NCI-H146 (cell line): ENCODE data around the gene DEDD2.

Source experiments
- DNase-seq: peaks from one replicate; lab custom pipeline; 2025; lab: John Stamatoyannopoulos, UW

Gene DEDD2

GRCh38 chr19:42248270-42249148, 31.0 kb upstream of the DEDD2 start:
- DNase-seq, result no peak

DNA sequence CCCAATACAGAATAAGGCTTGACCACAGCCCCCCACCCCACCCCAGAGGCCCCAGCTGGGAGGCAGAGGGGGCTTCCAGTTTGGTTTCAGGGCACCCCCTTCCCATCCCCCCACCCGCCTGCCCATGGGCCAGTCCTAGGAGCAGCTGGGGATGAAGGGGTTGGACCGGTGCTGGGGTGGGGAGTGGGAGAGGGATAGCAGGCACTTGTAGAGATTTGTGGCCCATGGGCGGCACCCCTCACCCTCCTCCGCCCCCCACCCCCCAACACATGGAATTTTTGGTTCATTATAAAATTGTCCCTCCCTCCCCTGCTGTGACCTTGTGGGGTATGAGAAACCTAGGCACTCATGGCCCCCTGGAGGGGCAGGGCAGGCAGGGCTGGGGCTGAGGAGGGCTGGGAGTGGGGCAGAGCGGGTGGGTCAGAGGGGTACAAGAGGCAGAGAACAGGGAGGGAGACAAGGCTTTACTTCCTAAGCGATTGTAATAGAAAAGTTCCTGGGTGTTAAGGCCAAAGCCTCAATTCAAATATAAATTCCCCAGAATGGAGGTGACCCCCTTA, 30.2 kb upstream of the DEDD2 start:
- DNase-seq, result no peak

GRCh38 chr19:42246922-42247639, 29.6 kb upstream of the DEDD2 start:
- DNase-seq, result no peak

GRCh38 chr19:42246143-42246921, 28.9 kb upstream of the DEDD2 start:
- DNase-seq, result peak; percentile 52

DNA sequence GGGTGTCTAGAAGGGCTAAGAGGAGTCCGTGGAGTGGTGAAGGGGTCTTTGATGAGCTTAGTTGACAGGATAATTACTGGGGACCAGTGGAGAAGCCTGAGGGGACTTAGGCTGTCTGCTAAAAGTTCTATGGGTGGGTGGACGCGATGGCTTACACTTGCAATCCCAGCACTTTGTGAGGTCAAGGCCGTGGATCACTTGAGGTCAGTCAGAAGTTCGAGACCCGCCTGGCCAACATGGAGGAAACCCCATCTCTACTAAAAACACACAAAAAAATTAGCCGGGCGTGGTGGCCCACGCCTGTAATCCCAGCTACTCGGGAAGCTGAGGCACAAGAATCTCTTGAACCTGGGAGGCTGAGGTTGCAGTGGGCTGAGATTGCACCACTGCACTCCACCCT, 27.8 kb upstream of the DEDD2 start:
- DNase-seq, result no peak

DNA sequence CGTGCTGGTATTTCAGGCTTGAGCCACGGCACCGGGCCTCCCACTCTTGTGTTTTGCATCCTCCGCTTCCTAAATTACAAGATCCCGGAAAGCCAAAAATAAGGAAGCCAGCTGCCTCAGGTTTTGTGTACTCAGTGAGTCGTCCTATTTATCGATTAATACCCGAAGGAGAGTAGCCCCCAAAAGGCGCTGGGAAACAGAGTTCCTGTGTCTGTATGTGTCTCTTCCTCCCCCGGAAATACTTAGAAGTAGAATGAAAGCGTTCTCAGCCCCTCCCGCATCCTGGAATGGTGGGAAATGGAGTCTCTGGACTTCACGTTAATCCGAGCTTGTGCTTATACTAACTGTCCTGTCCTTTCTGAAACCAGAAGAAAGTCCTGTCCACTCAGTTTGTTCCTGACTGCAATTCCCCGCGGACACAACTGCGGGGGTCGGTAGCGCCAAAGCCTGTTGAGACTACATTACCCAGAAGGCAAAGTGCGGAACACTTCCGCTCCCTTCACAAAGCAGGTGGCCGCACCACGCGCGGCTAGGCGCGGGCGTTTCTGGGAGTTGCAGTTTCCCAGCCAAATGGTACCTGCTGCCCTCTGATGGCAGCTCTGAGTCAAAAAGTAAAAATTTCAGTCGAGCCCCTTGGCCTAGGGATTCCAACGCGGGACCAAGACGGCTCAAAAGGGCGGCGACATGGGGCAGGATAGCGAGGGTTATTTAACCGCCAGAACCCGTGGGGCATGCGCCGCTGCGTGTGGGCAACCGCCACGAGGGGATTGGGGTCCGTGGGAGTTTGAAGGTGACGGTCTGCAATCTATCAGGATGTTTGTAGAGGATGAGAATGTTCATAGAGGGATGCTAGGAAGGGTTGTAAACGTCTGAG, 27.1 kb upstream of the DEDD2 start:
- DNase-seq, result peak; percentile 94

- peak; percentile 100 for DNase-seq
These were observed 25.3 kb upstream of the DEDD2 start, which contains the start of gene GSK3A for GRCh38 chr19:42242512-42243409. TSS of gene GSK3A (minus strand) at chr19:42242602. CDS start at chr19:42242465, 137 bp downstream.

GRCh38 chr19:42242069-42242511, 24.6 kb upstream of the DEDD2 start:
- DNase-seq, result peak; percentile 52

- no peak for DNase-seq
These were observed 23.8 kb upstream of the DEDD2 start for GRCh38 chr19:42241279-42241678.

DNA sequence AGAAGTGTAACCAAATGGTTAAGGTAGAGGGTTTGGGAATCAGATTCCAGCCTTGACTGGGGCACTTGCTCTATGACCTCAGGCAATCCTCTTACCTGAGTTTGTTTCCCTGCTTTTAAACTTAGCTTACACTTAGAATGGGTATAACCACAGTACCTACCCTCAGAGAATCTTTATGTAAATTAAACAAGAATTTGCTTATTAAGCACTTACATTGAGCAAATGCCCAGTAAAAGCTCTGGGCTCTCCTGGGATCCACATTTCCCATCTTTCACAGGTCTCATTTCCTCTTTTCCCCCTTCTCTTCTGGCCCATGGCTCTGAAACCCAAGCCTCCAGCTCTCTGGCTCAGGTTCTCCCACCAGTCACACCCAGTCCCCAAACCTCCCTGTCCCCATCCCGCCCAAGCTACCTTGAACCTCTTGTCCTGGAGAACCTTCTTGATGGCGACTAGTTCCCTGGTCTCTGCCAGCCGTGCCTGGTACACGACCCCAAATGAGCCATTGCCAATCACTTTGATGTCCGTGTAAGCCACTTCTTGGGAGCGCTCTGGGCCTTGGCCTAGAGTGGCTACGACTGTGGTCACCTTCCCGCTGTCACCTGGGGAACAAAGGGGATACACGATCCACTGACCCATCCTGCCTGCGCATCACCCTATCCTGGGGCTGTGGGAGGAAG, 22.2 kb upstream of the DEDD2 start:
- DNase-seq, result no peak

DNA sequence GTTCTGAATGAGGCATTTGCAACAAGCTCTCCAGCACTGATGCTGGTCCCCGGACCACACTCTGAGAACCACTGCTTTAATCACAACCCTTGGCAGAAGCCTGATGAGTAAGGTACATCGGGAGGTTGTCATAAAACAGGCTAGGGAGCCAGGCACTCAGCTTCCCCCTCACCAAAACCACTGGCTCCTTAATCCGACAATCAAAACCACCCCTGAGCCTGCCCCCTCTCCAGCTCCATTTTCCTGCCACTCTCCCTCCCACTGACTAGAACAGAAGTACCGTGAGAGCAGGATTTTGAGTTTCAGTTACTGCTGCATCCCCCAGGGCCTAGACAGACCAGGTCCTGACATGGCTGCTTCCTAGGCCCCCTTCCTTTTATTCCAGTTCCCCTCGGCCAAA, 17.7 kb upstream of the DEDD2 start:
- DNase-seq, result no peak

DNA sequence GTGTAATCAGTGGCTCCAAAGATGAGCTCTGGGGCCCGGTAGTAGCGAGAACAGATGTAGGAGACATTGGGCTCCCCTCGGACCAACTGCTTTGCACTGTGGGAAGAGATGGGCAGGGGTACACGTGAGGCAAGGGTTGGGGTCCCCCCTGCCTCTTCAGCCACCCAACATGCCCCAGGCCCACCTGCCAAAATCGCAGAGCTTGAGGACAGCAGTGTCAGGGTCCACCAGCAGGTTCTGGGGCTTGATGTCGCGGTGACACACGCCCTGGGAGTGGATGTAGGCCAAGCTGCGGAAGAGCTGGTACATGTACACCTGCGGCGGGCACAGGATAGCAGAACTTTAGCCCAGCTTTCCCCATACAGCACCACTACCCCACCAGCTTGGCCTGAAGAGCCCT, 16.9 kb upstream of the DEDD2 start:
- no peak for DNase-seq

DNA sequence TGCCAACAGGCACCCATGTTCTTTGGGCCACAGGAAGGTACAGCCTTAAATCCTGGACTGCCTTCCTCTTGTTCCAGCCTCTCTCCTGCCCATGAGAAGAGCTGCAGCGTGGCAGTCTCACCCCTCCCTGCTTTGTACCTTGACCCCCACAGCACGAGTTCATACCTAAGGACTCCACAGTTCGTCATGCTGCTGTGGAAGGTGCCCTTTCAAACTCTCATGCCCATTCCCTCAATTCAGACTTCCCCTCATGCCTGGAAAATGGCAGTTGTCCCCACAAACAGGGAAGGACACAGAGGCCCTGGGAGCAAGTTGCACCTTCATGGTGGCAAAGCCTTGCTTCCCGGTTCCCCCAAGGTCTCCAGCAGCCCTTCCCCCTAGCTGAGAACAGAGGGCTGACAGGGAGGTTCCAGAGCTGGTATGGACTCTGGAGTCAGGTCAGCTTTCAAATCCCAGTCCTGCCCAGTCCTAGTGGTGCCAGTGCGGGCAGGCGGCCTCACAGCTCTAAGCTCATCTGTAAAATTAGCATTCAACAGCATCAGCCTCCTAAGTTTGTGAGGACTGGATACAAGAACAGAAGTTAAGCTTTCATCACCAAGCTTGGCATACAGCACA, 16.3 kb upstream of the DEDD2 start:
- DNase-seq, result no peak

- DNase-seq, result peak; percentile 37
These were observed 15.6 kb upstream of the DEDD2 start for GRCh38 chr19:42233106-42233505.

GRCh38 chr19:42232435-42232834, 15.0 kb upstream of the DEDD2 start:
- no peak for DNase-seq

DNA sequence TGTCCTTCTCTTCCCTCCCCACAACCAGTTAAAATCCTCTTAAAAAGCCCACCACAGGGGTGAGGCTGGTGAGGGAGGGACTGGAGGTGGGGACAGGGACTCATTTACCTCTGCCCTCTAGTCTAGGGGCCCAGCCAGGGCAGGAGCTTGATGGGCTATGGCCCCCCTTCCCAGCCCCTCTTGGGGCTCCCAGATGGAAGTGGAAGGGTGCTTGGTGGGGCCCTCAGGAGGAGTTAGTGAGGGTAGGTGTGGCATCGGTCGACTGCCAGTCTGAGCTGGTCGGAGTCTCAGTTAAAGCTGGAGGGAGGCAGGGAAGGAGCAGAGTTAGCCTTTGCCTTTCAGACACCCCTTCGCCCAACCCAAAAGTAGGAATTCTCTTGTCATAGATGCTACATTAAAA, 13.1 kb upstream of the DEDD2 start:
- no peak for DNase-seq

GRCh38 chr19:42229855-42230351, 12.4 kb upstream of the DEDD2 start:
- no peak for DNase-seq

DNA sequence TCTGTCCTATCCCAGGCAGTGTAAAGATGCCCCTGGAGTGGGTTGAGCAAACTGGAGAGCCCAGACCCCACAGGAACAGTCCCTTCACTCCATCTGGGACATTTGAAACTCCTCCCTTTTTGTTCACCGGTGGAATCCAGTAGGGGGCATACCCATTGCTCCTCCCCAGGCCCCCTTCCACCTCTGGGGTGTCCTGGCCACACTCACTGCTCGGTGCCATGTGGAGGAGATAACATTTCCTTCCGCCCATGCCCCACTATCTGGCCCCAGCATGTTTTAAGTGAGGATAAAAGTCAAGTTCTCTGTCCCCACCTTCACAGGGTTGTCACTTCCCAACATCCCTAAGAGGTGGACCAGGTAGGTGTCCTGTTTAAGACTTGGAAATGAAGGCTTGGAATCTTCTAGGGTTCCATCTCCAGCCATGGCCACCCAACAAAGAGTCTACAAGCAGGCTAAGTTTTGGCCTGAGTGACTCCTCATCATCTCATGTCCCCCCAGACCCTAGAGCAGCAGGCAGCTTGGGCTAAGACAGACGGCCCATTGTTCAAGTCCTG, 11.9 kb upstream of the DEDD2 start:
- DNase-seq, result no peak
